Thyroid gland (tissue), 4 donors: ENCODE data around the gene TET3.

ENCODE experiments used
- CTCF ChIP-seq, 6 experiments: fragments of 200-600 bp in 3 of 6; fragments of 450-650 bp in 3 of 6; sonication (generic) in 3 of 6; IDR thresholded peaks; one replicate each; pipeline ENCODE4 v1.5.1; 2016 to 2019; ENCODE audit warnings: antibody characterized with exemption in 6 of 6, mild to moderate bottlenecking in 2 of 6, inconsistent platforms in 1 of 6, moderate library complexity in 1 of 6
- POLR2A ChIP-seq, 2 donors: fragments of 450-650 bp; IDR thresholded peaks; one replicate each; pipeline ENCODE4 v1.6.1; 2017; ENCODE audit warnings: antibody characterized with exemption in 2 of 2, mild to moderate bottlenecking in 2 of 2, moderate library complexity in 1 of 2

GRCh38 chr2:73979021-73979420 lies 5.7 kb upstream of the TET3 start:
- TF ChIP-seq CTCF (IDR thresholded peaks at IDR 0.05) (no peak), POLR2A (IDR thresholded peaks at IDR 0.05) (no peak)
